ENCODE measurements around the gene MLNR. TPM values are rescaled to one million over a fixed set of nuclear protein-coding genes. Genes with fewer than 3 reads are reported as not detected.

MLNR gene, protein sequence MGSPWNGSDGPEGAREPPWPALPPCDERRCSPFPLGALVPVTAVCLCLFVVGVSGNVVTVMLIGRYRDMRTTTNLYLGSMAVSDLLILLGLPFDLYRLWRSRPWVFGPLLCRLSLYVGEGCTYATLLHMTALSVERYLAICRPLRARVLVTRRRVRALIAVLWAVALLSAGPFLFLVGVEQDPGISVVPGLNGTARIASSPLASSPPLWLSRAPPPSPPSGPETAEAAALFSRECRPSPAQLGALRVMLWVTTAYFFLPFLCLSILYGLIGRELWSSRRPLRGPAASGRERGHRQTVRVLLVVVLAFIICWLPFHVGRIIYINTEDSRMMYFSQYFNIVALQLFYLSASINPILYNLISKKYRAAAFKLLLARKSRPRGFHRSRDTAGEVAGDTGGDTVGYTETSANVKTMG
- total RNA-seq (2022; extraction: Qiagen RNA extraction), result 0.28 to 0.71 TPM (median 0.41 TPM) in 5 replicates

DNA sequence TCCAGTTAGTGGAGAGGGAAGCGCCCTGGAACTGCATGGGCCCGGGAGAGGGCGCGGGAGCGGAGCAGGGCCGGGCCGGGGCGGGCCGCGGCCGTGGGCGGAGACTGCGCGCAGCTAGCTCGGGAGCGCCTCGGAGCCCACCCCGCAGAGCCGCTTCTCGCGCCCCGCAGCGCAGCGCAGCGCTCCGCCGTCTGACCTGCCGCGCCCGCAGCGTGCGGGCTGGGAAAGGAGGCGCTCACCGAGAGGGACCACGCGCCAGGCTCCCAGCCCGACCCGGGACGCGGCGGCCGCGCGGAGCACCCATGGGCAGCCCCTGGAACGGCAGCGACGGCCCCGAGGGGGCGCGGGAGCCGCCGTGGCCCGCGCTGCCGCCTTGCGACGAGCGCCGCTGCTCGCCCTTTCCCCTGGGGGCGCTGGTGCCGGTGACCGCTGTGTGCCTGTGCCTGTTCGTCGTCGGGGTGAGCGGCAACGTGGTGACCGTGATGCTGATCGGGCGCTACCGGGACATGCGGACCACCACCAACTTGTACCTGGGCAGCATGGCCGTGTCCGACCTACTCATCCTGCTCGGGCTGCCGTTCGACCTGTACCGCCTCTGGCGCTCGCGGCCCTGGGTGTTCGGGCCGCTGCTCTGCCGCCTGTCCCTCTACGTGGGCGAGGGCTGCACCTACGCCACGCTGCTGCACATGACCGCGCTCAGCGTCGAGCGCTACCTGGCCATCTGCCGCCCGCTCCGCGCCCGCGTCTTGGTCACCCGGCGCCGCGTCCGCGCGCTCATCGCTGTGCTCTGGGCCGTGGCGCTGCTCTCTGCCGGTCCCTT lies at the start of gene MLNR:
TSS of gene MLNR (plus strand) at position 303 of the 820 bp plus-strand sequence. CDS start at position 303, 0 bp downstream.

DNA sequence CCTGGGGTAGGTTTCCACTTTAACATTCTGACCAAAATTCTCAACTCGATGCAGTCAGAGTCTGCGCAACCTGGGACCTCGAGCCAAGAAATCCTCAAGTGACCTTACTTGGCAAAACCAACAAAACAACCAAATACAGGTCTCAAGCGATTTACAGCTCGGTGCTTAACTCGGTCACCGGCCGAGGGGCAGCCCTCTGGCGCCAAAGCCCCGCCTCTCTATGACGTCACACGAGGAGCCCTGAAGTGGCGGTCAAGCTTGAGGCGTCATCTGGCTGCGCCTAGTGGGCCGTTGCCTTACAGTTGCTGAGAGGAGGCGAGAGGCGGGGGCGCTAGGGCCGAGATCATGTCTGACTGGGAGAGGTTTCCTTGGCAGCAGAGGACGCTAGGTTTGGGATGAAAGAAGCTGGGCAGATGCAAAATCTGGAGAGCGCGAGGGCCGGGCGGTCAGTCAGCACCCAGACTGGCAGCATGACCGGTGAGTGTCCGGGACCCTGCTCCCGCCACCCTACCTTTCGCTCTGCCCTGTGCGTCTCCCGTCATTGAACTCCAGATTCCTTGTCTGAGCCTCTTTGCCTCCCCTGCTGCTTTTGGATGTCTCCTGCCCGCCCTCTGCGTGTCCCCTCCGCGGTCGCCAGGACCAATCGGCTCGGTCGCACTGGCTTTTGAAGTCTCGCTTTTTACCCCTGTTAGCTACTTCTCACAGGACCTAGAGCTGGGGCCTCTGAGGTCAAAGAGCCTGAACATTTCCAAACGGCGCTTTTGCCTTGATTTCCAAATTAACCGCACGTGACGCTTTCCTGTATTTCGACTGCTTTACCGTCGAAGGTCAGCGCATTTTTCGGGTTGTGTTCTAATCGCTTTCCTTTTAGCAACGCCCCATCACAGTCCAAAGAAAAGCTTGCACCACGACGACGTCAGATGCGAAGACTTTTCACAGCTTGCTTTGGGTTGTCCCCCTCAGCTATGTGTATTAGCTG lies 27.8 kb downstream of the MLNR start, which contains the start of gene CDADC1:
TSS of gene CDADC1 (plus strand) at position 283 of the 979 bp plus-strand sequence. CDS start at position 396, 113 bp downstream.

Other genes starting within 250 kb of the MLNR start
- gene FNDC3A, start 244.4 kb upstream of the MLNR start, total RNA-seq (2022; extraction: Qiagen RNA extraction), result 17.4 to 28.3 TPM (median 23.8 TPM) in 5 replicates
- gene CDADC1, start 27.6 kb downstream of the MLNR start, total RNA-seq (2022; extraction: Qiagen RNA extraction), result 6.6 to 9.7 TPM (median 7.4 TPM) in 5 replicates
- gene CAB39L, start 223.7 kb downstream of the MLNR start, total RNA-seq (2022; extraction: Qiagen RNA extraction), result 1.6 to 2.0 TPM (median 2.0 TPM) in 5 replicates
- 1.4 to 2.4 TPM (median 2.1 TPM) in 5 replicates for gene SETDB2, start 223.9 kb downstream of the MLNR start, total RNA-seq (2022; extraction: Qiagen RNA extraction)